ENCODE data around the gene DNAH8. TPM values are rescaled to one million over a fixed set of nuclear protein-coding genes. Genes with fewer than 3 reads are reported as not detected.

DNAH8 gene
- total and polyA plus RNA-seq, 2 donors from 2014 or later, result 0.50 TPM; not detected in 1

- FAIRE-seq, result no peak
- no peak overlapping the region for H3K27ac ChIP-seq (ENCODE audit: low read depth in 2 of 2, low read length in 2 of 2)
- H3K27me3 ChIP-seq (ENCODE audit: control insufficient read depth, insufficient read depth, low read length), result no peaks in the 10 kb centered on the region
- no peak overlapping the region for H3K9ac ChIP-seq (ENCODE audit: low read length in 3 of 3)
- H3K36me3 ChIP-seq (ENCODE audit: control insufficient read depth in 2 of 3, insufficient read depth in 3 of 3, low read length in 3 of 3), result no peaks in the 10 kb centered on the region
- DNase-seq, result peak in 1 of 5 donors; percentile 11
- H3K4me3 ChIP-seq (ENCODE audit: low read length in 3 of 3), result no peak overlapping the region
- no peak for TF ChIP-seq CTCF (IDR thresholded peaks at IDR 0.05; ENCODE audit: borderline replicate concordance, extremely low read depth, insufficient read depth)
- no peaks in the 10 kb centered on the region for H3K4me1 ChIP-seq (ENCODE audit: control insufficient read depth in 2 of 3, insufficient read depth in 2 of 3, low read depth in 1 of 3, low read length in 3 of 3)
- H3K9me3 ChIP-seq (ENCODE audit: control insufficient read depth in 2 of 3, insufficient read depth in 1 of 3, low read length in 3 of 3), result no peaks in the 10 kb centered on the region
- intact Hi-C loops (cut with DNase I), result no loop called here
Observed at GRCh38 chr6:39062014-39062740, 347.1 kb downstream of the DNAH8 start.

GRCh38 chr6:39063526-39063925, 348.4 kb downstream of the DNAH8 start:
- no peak for TF ChIP-seq CTCF (IDR thresholded peaks at IDR 0.05; ENCODE audit: borderline replicate concordance, extremely low read depth, insufficient read depth)
- H3K36me3 ChIP-seq (ENCODE audit: control insufficient read depth in 2 of 3, insufficient read depth in 3 of 3, low read length in 3 of 3), result no peaks in the 10 kb centered on the region
- FAIRE-seq (no peak), DNase-seq (no peak)
- H3K27me3 ChIP-seq (ENCODE audit: control insufficient read depth, insufficient read depth, low read length), result no peaks in the 10 kb centered on the region
- no peak overlapping the region for H3K9ac ChIP-seq (ENCODE audit: low read length in 3 of 3)
- H3K9me3 ChIP-seq (ENCODE audit: control insufficient read depth in 2 of 3, insufficient read depth in 1 of 3, low read length in 3 of 3), result no peaks in the 10 kb centered on the region
- H3K27ac ChIP-seq (ENCODE audit: low read depth in 2 of 2, low read length in 2 of 2), result no peak overlapping the region
- H3K4me3 ChIP-seq (ENCODE audit: low read length in 3 of 3), result no peak overlapping the region
- intact Hi-C loops (cut with DNase I), result no loop called here
- H3K4me1 ChIP-seq (ENCODE audit: control insufficient read depth in 2 of 3, insufficient read depth in 2 of 3, low read depth in 1 of 3, low read length in 3 of 3), result no peaks in the 10 kb centered on the region

GRCh38 chr6:39065561-39065960, 350.4 kb downstream of the DNAH8 start:
- Histone ChIP-seq H3K9me3 (ENCODE audit: control insufficient read depth in 2 of 3, insufficient read depth in 1 of 3, low read length in 3 of 3) (peaks cover 0 to 2% (median 0%) of the 10 kb centered on the region in 3 donors), H3K27me3 (ENCODE audit: control insufficient read depth, insufficient read depth, low read length) (no peaks in the 10 kb centered on the region), H3K4me1 (ENCODE audit: control insufficient read depth in 2 of 3, insufficient read depth in 2 of 3, low read depth in 1 of 3, low read length in 3 of 3) (no peaks in the 10 kb centered on the region), H3K9ac (ENCODE audit: low read length in 3 of 3) (no peak overlapping the region), H3K27ac (ENCODE audit: low read depth in 2 of 2, low read length in 2 of 2) (no peak overlapping the region), H3K4me3 (ENCODE audit: low read length in 3 of 3) (no peak overlapping the region), H3K36me3 (ENCODE audit: control insufficient read depth in 2 of 3, insufficient read depth in 3 of 3, low read length in 3 of 3) (no peaks in the 10 kb centered on the region)
- FAIRE-seq (no peak), DNase-seq (no peak)
- intact Hi-C loops (cut with DNase I), result no loop called here
- no peak for TF ChIP-seq CTCF (IDR thresholded peaks at IDR 0.05; ENCODE audit: borderline replicate concordance, extremely low read depth, insufficient read depth)

Measured in kidney (tissue), 14 donors.